Activated T-cell treated with anti-CD3 and anti-CD28 coated beads for 24 hours (primary cell): ENCODE data around the gene THSD7B.
"Not testable (repeated sequence)": the region's sequence is repeated elsewhere in the genome, so short reads cannot be mapped to it uniquely, and the experiment has no call there.

Source experiments
- DNase-seq: peaks from one replicate; pipeline ENCODE4 v3.0.0-alpha.2; 2020; ENCODE audit warnings: low read depth

The THSD7B gene

DNA sequence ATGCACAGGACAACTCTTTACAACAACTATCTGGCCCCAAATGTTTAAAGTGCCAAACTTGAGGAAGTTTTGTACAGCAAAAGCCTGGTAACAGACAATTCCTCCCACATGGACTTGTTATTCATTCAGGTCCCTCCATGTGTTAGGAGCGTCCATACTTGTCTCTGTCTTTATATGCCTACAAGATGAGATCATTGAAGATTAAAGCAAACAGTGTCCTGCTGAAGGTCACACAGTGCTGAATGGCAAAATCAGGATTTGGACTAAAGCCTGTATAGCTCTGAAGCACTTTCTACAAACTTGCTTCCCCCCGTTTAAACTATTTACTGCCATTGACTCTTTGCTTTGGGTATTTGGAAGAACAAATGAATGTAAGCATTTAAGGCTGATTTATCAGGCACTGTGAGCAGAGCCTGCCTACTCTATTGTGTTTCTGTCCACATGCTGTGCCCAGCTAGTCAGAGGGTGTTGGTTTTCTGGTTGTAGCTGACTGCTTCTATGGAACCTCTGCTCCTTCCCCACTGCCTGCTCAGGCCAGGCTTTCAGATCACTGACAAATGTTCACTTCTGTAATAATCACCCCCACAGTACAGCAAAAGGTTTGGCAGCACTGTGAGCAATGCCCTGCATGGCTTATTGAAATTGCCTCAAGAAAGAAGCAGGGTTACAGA is 274.3 kb downstream of the THSD7B start:
- no peak for DNase-seq

DNA sequence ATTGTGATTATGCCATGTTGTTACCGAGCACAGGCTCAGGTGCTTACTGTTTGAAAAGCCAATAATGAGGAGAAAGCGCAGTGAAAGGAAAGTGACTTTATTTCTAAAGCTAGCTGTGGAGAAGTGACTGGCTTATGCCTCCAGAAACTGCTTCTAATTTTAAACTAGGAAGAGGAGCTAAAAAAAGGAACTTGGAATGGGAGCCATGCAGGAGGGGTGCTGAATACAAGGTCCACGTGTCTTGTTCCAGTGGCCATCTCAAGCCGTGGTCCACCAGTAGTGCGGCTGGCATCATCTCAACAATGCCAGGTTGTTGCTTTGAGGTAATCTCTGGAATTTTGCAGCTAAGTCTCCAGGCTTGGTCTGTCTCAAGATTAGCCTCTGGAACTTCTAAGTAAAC is 282.0 kb downstream of the THSD7B start:
- DNase-seq: no peak

- DNase-seq: no peak
These were observed 283.1 kb downstream of the THSD7B start for GRCh38 chr2:137048455-137048854.

DNA sequence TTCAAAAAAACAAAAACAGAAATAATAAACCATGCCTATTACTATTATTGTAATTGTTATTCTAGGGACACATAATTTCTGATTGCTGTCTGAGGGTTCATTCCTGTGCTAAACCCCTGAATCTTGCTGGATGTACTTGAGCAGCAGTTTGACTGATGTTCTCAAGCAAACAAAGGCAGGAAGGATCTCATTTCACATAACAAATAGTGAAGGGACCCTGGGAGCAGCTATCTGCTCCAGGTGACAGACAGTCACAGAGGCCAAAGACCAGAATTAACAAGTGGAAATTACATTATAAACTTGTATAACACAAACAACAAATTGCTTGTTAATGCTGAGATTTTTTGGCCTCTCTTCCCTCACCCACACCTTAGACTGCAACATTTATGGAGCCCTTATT is 284.2 kb downstream of the THSD7B start:
- no peak for DNase-seq

GRCh38 chr2:137050949-137051348 is 285.6 kb downstream of the THSD7B start:
- DNase-seq: no peak

GRCh38 chr2:137051778-137052398 is 286.5 kb downstream of the THSD7B start:
- DNase-seq: no peak

- no peak for DNase-seq
These were observed 291.4 kb downstream of the THSD7B start for GRCh38 chr2:137056704-137057103.

GRCh38 chr2:137076111-137076765 is 310.9 kb downstream of the THSD7B start:
- not testable (repeated sequence) for DNase-seq

DNA sequence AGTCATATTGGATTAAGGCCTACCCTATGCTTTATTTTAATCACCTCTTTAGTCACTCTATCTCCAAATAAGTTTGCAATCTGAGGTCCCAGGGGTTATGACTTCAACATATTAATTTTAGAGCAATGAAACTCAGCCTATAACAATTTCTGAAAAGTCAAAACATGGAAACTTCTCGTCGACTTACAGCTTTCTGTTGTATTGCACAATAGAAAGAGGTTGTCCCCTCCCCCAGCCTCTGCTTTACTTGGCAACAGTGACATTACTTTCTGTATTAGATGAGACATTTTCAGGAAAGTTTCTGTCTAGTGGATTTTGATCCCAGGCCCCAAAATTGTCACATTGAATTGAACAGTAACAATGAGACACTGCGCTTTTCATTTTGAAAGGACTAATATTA is 326.4 kb downstream of the THSD7B start:
- DNase-seq: no peak

GRCh38 chr2:137093116-137093515 is 327.8 kb downstream of the THSD7B start:
- DNase-seq: no peak

GRCh38 chr2:137096187-137096586 is 330.8 kb downstream of the THSD7B start:
- DNase-seq: no peak

GRCh38 chr2:137096693-137097092 is 331.3 kb downstream of the THSD7B start:
- DNase-seq: no peak

DNA sequence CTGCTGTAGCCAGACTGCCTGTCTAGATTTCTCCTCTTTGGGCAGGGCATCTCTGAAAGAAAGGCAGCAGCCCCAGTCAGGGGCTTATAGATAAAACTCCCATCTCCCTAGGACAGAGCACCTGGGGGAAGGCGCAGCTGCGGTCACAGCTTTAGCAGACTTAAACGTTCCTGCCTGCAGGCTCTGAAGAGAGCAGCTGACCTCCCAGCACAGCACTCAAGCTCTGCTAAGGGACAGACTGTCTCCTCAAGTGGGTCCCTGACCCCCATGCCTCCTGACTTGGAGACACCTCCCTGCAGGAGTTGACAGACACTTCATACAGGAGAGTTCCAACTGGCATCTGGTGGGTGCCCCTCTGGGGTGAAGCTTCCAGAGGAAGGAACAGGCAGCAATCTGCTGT is 336.5 kb downstream of the THSD7B start:
- DNase-seq: not testable (repeated sequence)

DNA sequence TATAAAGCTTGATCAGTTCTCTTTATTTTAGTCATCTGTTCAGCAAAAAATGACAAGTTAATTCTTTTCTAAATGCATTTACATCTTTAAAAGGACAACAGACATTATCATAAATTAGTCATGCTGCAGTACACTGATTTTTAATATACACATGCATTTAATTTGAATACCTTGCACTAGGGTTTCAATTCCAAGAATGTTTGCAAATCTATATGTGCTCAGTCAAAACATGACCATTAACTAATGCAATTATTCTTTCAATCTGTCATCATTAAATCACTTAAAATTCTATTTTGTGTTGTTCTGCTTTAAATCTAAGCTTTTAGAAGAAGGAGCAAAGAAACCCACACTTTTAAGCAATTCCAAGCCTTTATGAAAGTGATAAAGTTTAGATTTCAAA is 342.6 kb downstream of the THSD7B start:
- no peak for DNase-seq

DNA sequence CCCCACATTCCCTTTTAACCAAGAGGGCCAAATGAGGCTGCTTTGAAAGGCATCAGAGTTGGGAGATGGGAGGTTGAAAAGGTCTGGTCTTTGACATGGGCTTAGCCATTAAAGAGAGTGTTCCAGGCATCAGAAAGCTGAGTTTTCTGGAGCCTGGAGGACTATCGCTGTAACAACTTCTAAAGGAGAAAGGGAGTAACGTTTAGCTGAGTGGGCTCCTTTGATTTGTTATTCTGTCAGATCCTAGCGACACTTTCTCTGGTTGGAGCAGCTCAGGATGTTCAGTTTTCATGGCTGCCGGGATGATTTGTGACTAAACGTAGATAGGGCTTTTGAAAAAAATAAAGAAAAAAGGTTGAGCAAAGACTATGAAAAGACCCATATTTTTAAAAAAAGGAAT is 346.6 kb downstream of the THSD7B start:
- DNase-seq: no peak

DNA sequence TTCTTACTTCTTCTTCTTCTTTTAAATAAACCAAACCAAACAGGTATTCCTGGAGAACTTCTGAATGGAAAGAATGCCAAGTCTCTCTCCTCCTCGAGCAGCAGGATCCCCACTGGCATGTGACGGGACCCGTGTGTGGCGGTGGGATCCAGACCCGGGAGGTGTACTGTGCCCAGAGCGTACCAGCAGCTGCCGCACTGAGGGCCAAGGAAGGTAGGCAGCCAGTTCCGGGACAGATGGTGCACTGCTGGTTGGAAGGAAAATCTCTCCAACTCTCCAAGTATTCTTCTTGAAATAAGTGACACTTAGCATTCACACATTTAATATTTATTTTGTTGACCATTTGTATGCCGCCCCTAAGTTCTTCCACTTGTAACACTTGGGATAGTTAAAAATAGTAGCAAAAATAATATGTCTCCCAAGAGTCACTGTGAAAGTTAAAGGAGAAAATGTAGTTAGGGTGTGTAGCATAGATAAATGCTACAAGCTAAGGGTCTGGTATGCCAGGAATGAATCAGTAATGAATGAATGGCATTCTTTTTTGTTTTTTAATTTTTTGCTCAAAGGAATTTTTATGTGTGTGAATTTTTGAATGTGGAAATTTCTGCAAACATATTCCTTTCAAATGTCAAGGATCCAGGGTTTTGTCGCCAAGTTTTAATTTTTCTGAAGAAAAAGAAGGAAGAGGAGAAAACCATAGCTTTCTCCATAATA is 349.9 kb downstream of the THSD7B start:
- no peak for DNase-seq

DNA sequence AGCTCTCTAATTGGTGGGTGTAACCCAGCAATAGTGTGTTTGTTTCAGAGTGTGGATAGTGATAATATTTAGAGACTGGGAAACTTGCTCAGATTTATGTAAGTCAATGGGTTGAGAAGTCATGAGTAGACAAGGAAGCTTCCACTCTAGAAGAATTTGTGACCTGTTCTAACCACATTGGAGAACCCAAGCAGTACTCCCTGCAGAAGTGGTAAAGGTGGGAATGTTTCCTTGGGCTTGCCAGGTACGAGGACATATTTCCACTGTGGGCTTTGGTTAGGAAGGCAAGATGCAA is 350.4 kb downstream of the THSD7B start:
- DNase-seq: no peak

GRCh38 chr2:137117385-137117784 is 352.0 kb downstream of the THSD7B start:
- no peak for DNase-seq

DNA sequence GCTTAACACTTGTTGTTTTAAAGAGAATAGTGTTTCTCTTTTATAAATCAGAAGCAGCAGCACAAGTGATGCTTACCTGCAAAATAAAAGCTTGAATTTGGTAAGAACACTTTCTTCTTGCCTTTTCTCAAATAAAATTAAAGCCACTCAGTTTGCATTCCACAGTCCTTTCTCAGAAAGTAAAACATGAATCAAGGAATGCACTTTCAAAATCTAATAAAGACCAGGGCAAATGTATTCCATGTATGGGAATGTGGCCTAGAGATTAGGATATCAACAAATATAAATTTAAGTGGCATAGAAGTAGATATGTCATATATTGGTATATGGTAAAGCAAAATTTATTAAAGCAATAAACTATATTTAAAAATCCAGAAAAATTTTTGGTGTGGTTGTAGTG is 352.8 kb downstream of the THSD7B start:
- no peak for DNase-seq

DNA sequence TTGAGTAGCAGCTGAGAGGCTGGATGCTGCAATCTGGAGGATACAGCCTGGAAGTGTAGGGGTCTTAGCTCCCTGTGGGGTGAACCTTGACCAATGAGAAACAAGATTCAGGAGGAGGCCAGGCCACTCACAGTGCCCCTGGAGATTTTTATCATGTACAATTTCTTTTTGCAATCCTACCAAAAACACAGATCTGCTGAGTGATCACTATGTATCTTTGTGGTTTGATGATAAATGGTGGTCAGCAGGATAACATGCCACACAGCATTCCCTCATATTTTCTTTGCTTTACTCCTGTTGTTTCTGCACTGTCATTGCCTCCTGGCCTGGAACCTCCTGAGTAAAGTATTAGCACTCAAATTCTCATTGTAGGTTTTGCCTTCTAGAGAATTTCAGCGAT is 357.9 kb downstream of the THSD7B start:
- no peak for DNase-seq

DNA sequence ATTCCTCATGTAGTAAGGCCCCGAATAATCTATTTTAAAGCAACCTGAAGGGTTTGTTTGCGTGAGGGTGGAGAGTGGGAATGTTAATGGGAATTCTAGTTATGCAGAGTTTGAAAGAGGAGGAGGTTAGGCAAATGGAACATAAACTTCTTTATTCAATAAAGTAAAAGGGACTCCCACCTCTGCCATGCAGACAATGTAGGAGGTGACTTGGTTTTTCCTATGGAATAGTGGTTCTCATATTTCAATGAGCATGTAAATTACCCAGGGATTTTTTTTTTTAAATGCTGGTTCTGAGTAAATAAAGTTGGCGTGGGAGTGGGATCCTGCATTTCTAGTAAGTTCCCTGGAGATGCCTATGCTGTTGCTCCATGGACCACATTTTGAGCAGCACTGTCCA is 367.9 kb downstream of the THSD7B start:
- DNase-seq: no peak

DNA sequence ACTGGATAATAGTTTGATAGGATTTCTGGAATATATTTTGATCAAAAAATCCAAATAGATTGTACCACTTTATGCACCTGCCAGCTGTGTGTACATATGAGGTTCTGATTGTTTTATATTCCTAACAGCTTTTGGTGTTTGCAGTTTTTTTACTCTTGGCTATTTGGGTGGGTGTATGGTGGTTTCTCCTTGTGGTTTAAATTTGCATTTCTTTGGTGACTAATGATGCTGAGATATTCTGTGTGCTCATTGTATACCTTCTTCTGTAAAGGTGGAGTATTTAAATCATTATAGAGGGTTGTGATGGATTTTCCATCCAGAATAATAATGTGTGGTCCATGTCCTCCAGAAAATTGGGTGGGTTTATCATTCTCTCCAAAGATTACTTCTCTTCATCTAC is 372.9 kb downstream of the THSD7B start:
- no peak for DNase-seq

GRCh38 chr2:137151731-137152130 is 386.4 kb downstream of the THSD7B start:
- no peak for DNase-seq
